HEK293 (cell line): ENCODE results near the gene TCF12.

ENCODE experiments used
- CTCF ChIA-PET: fragments of 350-600 bp; formaldehyde crosslinking; extraction: SDS; loops from one replicate; lab custom pipeline; 2021; ENCODE audit warnings: antibody characterized with exemption; lab: Yijun Ruan, JAX
- POLR2A ChIA-PET: fragments of 300-600 bp; formaldehyde crosslinking; extraction: SDS; loops from one replicate; lab custom pipeline; 2020; ENCODE audit warnings: antibody characterized with exemption, inconsistent platforms; lab: Yijun Ruan, JAX
- H3K27ac ChIP-seq: fragments of 200-500 bp; sonication (Bioruptor generic); 2 replicates; pipeline ENCODE4 v1.5.1; 2014; ENCODE audit warnings: low read depth, low read length, control low read depth, inconsistent platforms; ENCODE audit errors: extremely low read depth
- H3K36me3 ChIP-seq, 2 experiments: fragments of 200-500 bp in 1 of 2; sonication (Bioruptor generic) in 1 of 2; 1 replicate in 1 of 2; 2 replicates in 1 of 2; pipeline ENCODE4 v1.5.1; 2014 to 2017; ENCODE audit warnings: inconsistent platforms in 2 of 2, low read length in 2 of 2; ENCODE audit not compliant: control insufficient read depth in 2 of 2, insufficient read depth in 1 of 2
- H3K4me1 ChIP-seq: fragments of 200-500 bp; sonication (Bioruptor generic); 2 replicates; pipeline ENCODE4 v1.5.1; 2014; ENCODE audit warnings: mild to moderate bottlenecking, low read length, inconsistent platforms; ENCODE audit not compliant: control insufficient read depth, insufficient read depth
- H3K4me3 ChIP-seq: 2 replicates; pipeline ENCODE4 v1.5.1; 2011; ENCODE audit warnings: low read depth, mild to moderate bottlenecking, control low read depth, low read length, moderate library complexity
- H3K9me3 ChIP-seq: fragments of 200-500 bp; sonication (Bioruptor generic); 2 replicates; pipeline ENCODE4 v1.5.1; 2014; ENCODE audit warnings: low read depth, low read length, inconsistent platforms; ENCODE audit not compliant: control insufficient read depth, insufficient read depth
- ATF2 ChIP-seq: fragments of 450-650 bp; formaldehyde crosslinking; IDR thresholded peaks from 2 replicates; pipeline ENCODE4 v1.5.1; 2016; ENCODE audit warnings: missing biosample characterization, missing genetic modification characterization, low read depth
- FEZF1 ChIP-seq: fragments of 450-650 bp; formaldehyde crosslinking; IDR thresholded peaks from 2 replicates; pipeline ENCODE4 v1.5.1; 2016; ENCODE audit warnings: missing biosample characterization, missing genetic modification characterization
- OSR2 ChIP-seq: fragments of 450-650 bp; formaldehyde crosslinking; IDR thresholded peaks from 2 replicates; pipeline ENCODE4 v1.5.1; 2016; ENCODE audit warnings: missing biosample characterization, missing genetic modification characterization
- OVOL3 ChIP-seq: fragments of 450-650 bp; formaldehyde crosslinking; IDR thresholded peaks from 2 replicates; pipeline ENCODE4 v1.5.1; 2016; ENCODE audit warnings: missing biosample characterization, missing genetic modification characterization
- PRDM4 ChIP-seq: fragments of 450-650 bp; formaldehyde crosslinking; IDR thresholded peaks from 2 replicates; pipeline ENCODE4 v1.5.1; 2017; ENCODE audit warnings: missing biosample characterization, missing genetic modification characterization
- PRDM6 ChIP-seq: fragments of 450-650 bp; formaldehyde crosslinking; IDR thresholded peaks from 2 replicates; pipeline ENCODE4 v1.5.1; 2017; ENCODE audit warnings: missing biosample characterization, missing genetic modification characterization
- SP7 ChIP-seq: fragments of 450-650 bp; formaldehyde crosslinking; IDR thresholded peaks from 2 replicates; pipeline ENCODE4 v1.5.1; 2016; ENCODE audit warnings: missing biosample characterization, missing genetic modification characterization
- ZBTB44 ChIP-seq: fragments of 450-650 bp; IDR thresholded peaks from 2 replicates; pipeline ENCODE4 v1.5.1; 2018; ENCODE audit warnings: missing biosample characterization, mild to moderate bottlenecking, missing genetic modification characterization
- ZNF157 ChIP-seq: fragments of 450-650 bp; formaldehyde crosslinking; IDR thresholded peaks from 2 replicates; pipeline ENCODE4 v1.5.1; 2016; ENCODE audit warnings: missing biosample characterization, missing genetic modification characterization
- ZNF223 ChIP-seq: fragments of 450-650 bp; formaldehyde crosslinking; IDR thresholded peaks from 2 replicates; pipeline ENCODE4 v1.5.1; 2016; ENCODE audit warnings: missing biosample characterization, missing genetic modification characterization
- ZNF37A ChIP-seq: fragments of 450-650 bp; IDR thresholded peaks from 2 replicates; pipeline ENCODE4 v1.5.1; 2018; ENCODE audit warnings: missing biosample characterization, missing genetic modification characterization
- ZNF398 ChIP-seq: fragments of 450-650 bp; formaldehyde crosslinking; IDR thresholded peaks from 2 replicates; pipeline ENCODE4 v1.5.1; 2017; ENCODE audit warnings: missing biosample characterization, missing genetic modification characterization
- ZNF777 ChIP-seq: fragments of 450-650 bp; formaldehyde crosslinking; IDR thresholded peaks from 2 replicates; pipeline ENCODE4 v1.5.1; 2017; ENCODE audit warnings: missing biosample characterization, missing genetic modification characterization, borderline replicate concordance
- ZNF843 ChIP-seq: fragments of 450-650 bp; formaldehyde crosslinking; IDR thresholded peaks from 2 replicates; pipeline ENCODE4 v1.5.1; 2016; ENCODE audit warnings: missing biosample characterization, missing genetic modification characterization
- ZXDB ChIP-seq: fragments of 450-650 bp; formaldehyde crosslinking; IDR thresholded peaks from 2 replicates; pipeline ENCODE4 v1.5.1; 2016; ENCODE audit warnings: missing biosample characterization, missing genetic modification characterization

Gene TCF12

GRCh38 chr15:57082054-57082728 is 163.7 kb downstream of the TCF12 start:
- no peaks in the 10 kb centered on the region for H3K36me3 ChIP-seq
- no peaks in the 10 kb centered on the region for H3K9me3 ChIP-seq
- peak; percentile 61; the same call in 1 of the 2 replicates for TF ChIP-seq OVOL3 (tag by site-specific recombination)
- TF ChIP-seq ZXDB (tag by site-specific recombination): 0 out of 2 replicates have a peak, but pooled peaks have one; percentile 20
- no peak for TF ChIP-seq ATF2 (tag by site-specific recombination)
- peak; percentile 44; the same call in 1 of the 2 replicates for TF ChIP-seq PRDM6 (tag by site-specific recombination)
- no peak for TF ChIP-seq SP7 (tag by site-specific recombination)
- 0 out of 2 replicates have a peak, but pooled peaks have one; percentile 16 for TF ChIP-seq ZNF843 (tag by site-specific recombination)
- H3K27ac ChIP-seq: no peak overlapping the region
- peaks cover 11% of the 10 kb centered on the region for H3K4me1 ChIP-seq
- H3K4me3 ChIP-seq: no peak overlapping the region
- ChIA-PET POLR2A (no interaction called here), CTCF (no interaction called here)

GRCh38 chr15:57084192-57084591 is 165.7 kb downstream of the TCF12 start:
- CTCF ChIA-PET: interaction anchor here (1.1 kb wide), 2 partner anchors 54 to 222 kb away, joined by 3 to 5 read pairs; no protein-coding TSS in a partner anchor
- Histone ChIP-seq H3K27ac (no peak overlapping the region), H3K36me3 (no peaks in the 10 kb centered on the region)
- POLR2A ChIA-PET: no interaction called here
- TF ChIP-seq ZNF37A (tag by site-specific recombination) (no peak), PRDM6 (tag by site-specific recombination) (peak; percentile 62)
- TF ChIP-seq, all 188 proteins: peak for 1
- Histone ChIP-seq H3K4me1 (peaks cover 11% of the 10 kb centered on the region), H3K4me3 (no peak overlapping the region), H3K9me3 (no peaks in the 10 kb centered on the region)

- Histone ChIP-seq H3K4me3 (no peak overlapping the region), H3K9me3 (no peaks in the 10 kb centered on the region), H3K27ac (no peak overlapping the region), H3K36me3 (no peaks in the 10 kb centered on the region), H3K4me1 (peaks cover 8% of the 10 kb centered on the region)
- POLR2A ChIA-PET: no interaction called here
- CTCF ChIA-PET: interaction anchor here (0.6 to 0.7 kb wide), 2 partner anchors 355 to 475 kb away, joined by 3 read pairs; no protein-coding TSS in a partner anchor
- TF ChIP-seq OSR2 (tag by site-specific recombination) (peak; percentile 50; the same call in 1 of the 2 replicates), FEZF1 (tag by site-specific recombination) (0 out of 2 replicates have a peak, but pooled peaks have one; percentile 25), PRDM4 (peak; percentile 14; the same call in 1 of the 2 replicates), ZNF223 (tag by site-specific recombination) (no peak), PRDM6 (tag by site-specific recombination) (peak; percentile 45; the same call in 1 of the 2 replicates), ZNF398 (tag by site-specific recombination) (no peak), ZNF777 (tag by site-specific recombination) (no peak), ZNF157 (tag by site-specific recombination) (no peak), ZBTB44 (tag by site-specific recombination) (no peak)
Observed at GRCh38 chr15:57085267-57085666, 166.8 kb downstream of the TCF12 start.
